Erythroblast (primary cell): ENCODE measurements around the gene OSBPL5.

Experiments
- DNase-seq, 2 experiments: peaks; one replicate each; lab custom pipeline; 2025; lab: John Stamatoyannopoulos, UW
- GATA1 ChIP-seq: IDR thresholded peaks from 2 replicates; pipeline ENCODE4 v1.6.1; 2011; ENCODE audit warnings: low read depth, mild to moderate bottlenecking, control low read depth, low read length, moderate library complexity
- POLR2A ChIP-seq: IDR thresholded peaks from 2 replicates; pipeline ENCODE4 v1.6.1; 2011; ENCODE audit warnings: mild to moderate bottlenecking, low read length

Gene OSBPL5

DNA sequence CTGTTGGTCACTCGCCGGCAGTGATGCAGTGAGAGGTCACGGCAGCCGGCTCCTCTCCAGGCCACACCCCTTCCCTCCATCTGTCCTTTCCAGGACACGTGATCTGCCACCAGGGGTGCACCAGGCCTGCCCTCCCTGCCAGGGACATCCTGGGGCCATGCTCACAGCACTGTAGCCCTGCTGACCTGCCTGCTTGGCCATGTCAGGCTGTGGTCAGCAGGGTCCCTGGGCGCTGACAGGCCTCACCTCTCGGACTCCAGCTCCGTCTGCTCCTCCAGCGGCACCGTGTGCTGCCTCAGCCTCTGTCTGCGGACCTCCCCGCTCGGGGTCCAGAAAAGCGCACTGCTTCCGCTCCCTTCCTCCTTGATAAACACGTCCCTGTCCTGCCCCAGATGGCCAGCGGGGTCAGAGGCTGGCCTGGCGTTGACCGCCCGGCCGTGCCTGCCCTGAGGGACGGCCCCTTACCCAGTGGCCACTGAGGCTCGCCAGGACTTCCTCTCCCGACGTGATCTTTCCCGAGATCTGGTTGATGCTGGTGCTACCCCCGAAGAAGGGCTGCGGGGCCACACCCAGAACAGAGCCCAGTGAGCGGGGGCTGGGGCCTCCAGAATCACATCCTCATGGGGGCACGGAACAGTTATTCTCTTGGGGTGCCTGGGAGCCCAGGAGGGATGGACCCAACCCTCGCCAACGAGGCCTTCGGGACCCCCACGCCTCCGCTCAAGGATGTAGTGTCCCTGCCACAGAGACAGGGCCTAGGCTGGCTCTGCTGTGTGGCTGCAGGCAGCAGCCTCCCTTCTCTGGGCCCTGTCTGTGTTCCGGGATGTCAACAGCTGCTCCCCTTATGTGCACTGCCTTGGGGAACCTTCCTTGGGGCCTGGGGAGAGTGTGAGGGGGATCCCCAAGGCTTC, 71.6 kb downstream of the OSBPL5 start:
- no peak for DNase-seq
- TF ChIP-seq POLR2A, result no peak
- TF ChIP-seq GATA1, result no peak

DNA sequence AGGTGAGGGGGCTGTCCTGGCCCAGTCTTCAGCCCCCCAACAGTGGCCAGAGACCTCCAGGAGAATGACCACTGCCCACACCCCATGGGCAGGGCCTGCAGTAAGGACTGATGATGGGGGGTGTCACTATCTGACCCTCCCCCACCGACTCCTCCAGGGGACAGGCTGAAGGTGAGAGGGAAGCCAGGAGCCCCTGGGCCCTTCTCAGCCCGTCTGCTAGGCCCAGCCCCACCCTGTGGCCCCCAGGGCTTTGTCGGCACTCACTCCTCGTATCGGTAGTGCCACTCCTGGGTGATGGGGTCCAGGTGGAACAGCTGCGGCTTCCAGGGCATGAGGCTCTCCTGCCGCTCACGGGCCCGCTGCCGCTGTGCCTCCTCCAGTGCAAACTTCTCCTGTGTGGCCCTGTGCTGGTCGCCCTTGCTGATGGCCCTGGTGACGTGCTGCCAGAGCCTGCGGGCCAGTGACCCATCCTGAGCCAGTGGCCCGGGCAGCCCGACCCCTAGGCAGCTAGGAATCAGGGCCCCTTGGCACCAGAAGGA, 72.4 kb downstream of the OSBPL5 start:
- TF ChIP-seq POLR2A (no peak), GATA1 (no peak)
- DNase-seq, result no peak

- TF ChIP-seq POLR2A, result no peak
- TF ChIP-seq GATA1, result no peak
- DNase-seq, result peak; percentile 62 to 82
Observed at GRCh38 chr11:3091846-3092602, 73.1 kb downstream of the OSBPL5 start.

DNA sequence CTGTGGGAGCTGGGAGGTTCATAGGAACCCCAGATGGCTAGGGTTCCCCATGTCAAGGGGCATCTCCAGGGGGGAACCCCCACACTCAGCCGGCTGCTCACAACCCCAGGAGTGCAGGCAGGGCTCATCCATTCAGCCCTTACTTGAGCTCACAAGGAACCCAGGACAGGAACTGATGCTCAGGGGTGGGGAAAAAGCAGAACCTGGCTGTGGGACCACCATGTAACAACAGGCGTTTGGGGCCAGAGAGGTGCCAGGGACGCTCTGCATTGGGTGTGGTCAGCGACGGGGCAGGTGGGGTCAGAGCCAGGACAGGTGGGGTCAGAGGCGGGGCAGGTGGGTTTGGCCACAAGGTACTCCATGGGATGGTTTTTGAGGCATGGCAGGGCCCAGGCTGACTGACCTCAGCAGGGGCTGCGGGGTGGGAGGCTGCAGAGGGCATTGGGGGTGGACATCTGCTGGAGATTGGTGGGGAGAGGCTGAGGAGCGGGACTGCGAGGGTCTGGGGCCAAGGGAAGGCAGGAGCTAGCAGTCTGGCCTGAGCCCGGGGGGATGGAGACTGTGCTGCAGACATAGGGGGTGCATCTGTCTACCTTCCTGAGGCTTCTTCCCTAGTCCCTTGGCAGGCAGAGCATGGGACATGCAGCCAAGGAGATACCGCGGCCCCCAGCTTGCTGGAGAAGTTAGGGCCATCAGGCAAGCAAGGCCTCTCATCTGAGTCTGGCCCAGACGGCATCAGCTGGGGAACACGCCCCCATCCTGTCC, 73.8 kb downstream of the OSBPL5 start:
- TF ChIP-seq POLR2A, result no peak
- no peak for TF ChIP-seq GATA1
- DNase-seq, result no peak

- no peak for DNase-seq
- TF ChIP-seq GATA1 (no peak), POLR2A (no peak)
Observed at GRCh38 chr11:3090096-3090901, 74.8 kb downstream of the OSBPL5 start.

- no peak for DNase-seq
- no peak for TF ChIP-seq POLR2A
- TF ChIP-seq GATA1, result no peak
Observed at GRCh38 chr11:3089236-3090061, 75.7 kb downstream of the OSBPL5 start.

GRCh38 chr11:3088806-3089205, 76.3 kb downstream of the OSBPL5 start:
- DNase-seq, result no peak
- TF ChIP-seq GATA1, result no peak
- no peak for TF ChIP-seq POLR2A

DNA sequence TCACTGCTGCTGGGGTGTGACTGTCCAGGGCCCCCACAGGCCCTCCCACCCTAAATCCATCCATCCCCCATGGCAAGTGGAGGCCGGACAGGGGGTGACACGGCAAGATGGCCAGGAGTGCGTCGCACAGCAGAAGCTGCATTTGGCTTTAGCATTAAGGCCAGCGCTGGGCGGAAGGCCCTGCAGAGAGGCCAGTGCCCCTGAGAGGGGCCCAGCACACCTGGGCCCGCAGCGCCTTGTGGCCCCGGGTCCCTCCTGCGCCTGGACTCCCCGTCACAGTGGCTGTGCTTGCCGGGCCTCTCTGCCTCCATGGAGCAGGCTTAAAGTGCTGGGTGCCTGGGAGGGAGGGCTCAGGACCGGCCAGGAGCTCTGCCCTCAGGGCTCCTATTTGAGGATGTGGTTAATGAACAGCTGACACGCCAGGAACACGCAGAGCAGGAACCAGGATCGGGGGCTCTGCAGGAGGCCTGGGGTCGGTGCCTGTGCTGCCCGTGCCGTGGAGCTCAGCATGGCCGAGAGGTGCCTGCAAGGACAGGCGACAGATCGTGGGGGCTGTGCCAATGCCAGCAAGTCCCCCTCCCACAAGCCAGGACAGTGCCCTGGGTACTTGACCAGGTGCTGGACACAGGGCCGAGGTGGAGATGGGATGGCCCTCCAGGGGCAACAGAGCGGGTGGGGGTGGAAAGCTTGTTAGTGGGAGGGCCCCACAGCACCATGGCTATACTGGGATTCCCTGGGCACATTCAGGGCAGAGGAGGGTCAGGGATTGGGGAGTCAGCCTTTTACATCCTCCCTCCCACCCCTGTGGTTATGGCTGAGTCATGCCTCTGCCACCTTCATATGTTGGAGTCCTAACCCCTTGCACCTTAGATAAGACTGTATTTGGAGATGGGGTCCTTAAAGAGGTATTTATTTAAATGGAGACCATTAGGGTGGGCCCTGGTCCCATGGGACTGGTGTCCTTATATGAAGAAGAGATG, 77.0 kb downstream of the OSBPL5 start:
- TF ChIP-seq GATA1 (no peak), POLR2A (no peak)
- no peak for DNase-seq

DNA sequence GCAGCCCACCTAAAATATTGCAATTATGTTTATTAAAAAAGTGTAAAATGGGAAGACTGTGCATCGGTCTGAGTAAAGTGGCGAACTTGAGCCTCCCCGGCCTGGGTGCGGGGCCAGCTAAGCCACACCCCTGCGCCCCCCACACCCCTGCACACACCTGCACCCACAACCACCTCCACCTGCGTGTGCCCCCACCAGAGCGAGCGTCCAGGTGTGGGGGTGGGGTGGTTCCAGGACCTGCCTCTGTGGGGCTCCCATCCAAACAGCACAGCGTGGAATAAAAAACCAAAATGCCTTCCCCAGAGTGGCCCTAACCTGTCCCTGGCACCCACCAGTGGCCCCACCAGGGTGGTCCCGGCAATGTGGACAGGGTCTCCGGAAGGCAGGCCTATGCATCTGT, 77.7 kb downstream of the OSBPL5 start:
- TF ChIP-seq GATA1, result no peak
- no peak for TF ChIP-seq POLR2A

GRCh38 chr11:3086671-3087150, 78.4 kb downstream of the OSBPL5 start:
- no peak for DNase-seq
- TF ChIP-seq GATA1 (no peak), POLR2A (no peak)

More for the DNA sequence above, 77.7 kb downstream of the OSBPL5 start:
- no peak for DNase-seq
